ENCODE data around the gene FNBP1L. TPM values are rescaled to one million over a fixed set of nuclear protein-coding genes. Genes with fewer than 3 reads are reported as not detected.

Gene FNBP1L
- total RNA-seq, 1 experiment from 2014 or later, result 119 TPM

- no peak overlapping the region for H3K4ac ChIP-seq (ENCODE audit: low read depth, low read length)
- no peaks in the 10 kb centered on the region for H3K9me3 ChIP-seq (ENCODE audit: control insufficient read depth, low read depth, low read length)
- peaks cover 16 to 78% (median 60%) of the 10 kb centered on the region in 3 experiments for H3K36me3 Mint-ChIP-seq (ENCODE audit: insufficient read depth in 1 of 3, low read depth in 3 of 3)
- H2BK12ac ChIP-seq (ENCODE audit: insufficient read length, low read depth, low read length), result no peak overlapping the region
- no CpG with 5 or more reads among the region's 4 CpGs for WGBS (ENCODE audit: extremely low coverage, insufficient read length, low lambda C conversion rate)
- H3K14ac ChIP-seq (ENCODE audit: insufficient read depth, low read length), result no peak overlapping the region
- no peak for DNase-seq
- no peaks in the 10 kb centered on the region for H3K79me2 ChIP-seq (ENCODE audit: insufficient read depth, low read length)
- no peaks in the 10 kb centered on the region; the same call in 1 of the 2 replicates for H3K27me3 Mint-ChIP-seq (ENCODE audit: low read depth)
- no peak overlapping the region for H3K23ac ChIP-seq (ENCODE audit: insufficient read length, low read depth, low read length)
- no peak overlapping the region for H3K27ac ChIP-seq (ENCODE audit: insufficient read length, low read depth, low read length)
- no peaks in the 10 kb centered on the region for H3K9me3 Mint-ChIP-seq
- no peak overlapping the region for H4K8ac ChIP-seq (replicated peaks; ENCODE audit: insufficient read length, low read depth, low read length)
- no peak overlapping the region for H2BK5ac ChIP-seq (ENCODE audit: insufficient read length, low read length)
- peaks cover 4% of the 10 kb centered on the region; the same call in 1 of the 2 replicates for H3K4me1 ChIP-seq (ENCODE audit: insufficient read depth, low read length)
- no peak overlapping the region for H3K56ac ChIP-seq (ENCODE audit: insufficient read length, low read depth, low read length)
- H3K79me1 ChIP-seq (ENCODE audit: insufficient read depth, low read depth, low read length, poor library complexity, severe bottlenecking), result no peaks in the 10 kb centered on the region
- no peak overlapping the region for H3T11ph ChIP-seq (ENCODE audit: low read length)
- H2BK15ac ChIP-seq (ENCODE audit: low read depth, low read length), result no peak overlapping the region
- no peak overlapping the region for H3K18ac ChIP-seq (ENCODE audit: insufficient read length, low read depth, low read length)
- no peak overlapping the region for H3K27ac Mint-ChIP-seq
- no peak overlapping the region for H3K9ac ChIP-seq (ENCODE audit: extremely low read depth, insufficient read length, low read length)
- H4K91ac ChIP-seq (ENCODE audit: insufficient read length, low read depth, low read length), result no peak overlapping the region
- TF ChIP-seq CTCF (conservative IDR thresholded peaks at IDR 0.05), result no peak
- H2BK120ac ChIP-seq (ENCODE audit: low read depth, low read length, poor library complexity, severe bottlenecking), result no peak overlapping the region
- no peak overlapping the region for H2BK20ac ChIP-seq (ENCODE audit: low read depth, low read length, poor library complexity, severe bottlenecking)
- no peak overlapping the region for H2AFZ ChIP-seq (ENCODE audit: low read length)
- no peak overlapping the region for H3K4me3 Mint-ChIP-seq
- H3K27me3 ChIP-seq (ENCODE audit: insufficient read depth, low read length), result no peaks in the 10 kb centered on the region
- no peaks in the 10 kb centered on the region for H4K20me1 ChIP-seq (ENCODE audit: control insufficient read depth, insufficient read depth, insufficient read length)
- no peak overlapping the region for H2AK5ac ChIP-seq (ENCODE audit: insufficient read length, low read length)
- no peaks in the 10 kb centered on the region for H3K23me2 ChIP-seq (ENCODE audit: insufficient read length, low read depth, low read length, poor library complexity, severe bottlenecking)
- H3K4me1 Mint-ChIP-seq, result peaks cover 31 to 44% of the 10 kb centered on the region in 2 experiments
- no peak overlapping the region for H3K4me2 ChIP-seq (ENCODE audit: insufficient read depth, insufficient read length, low read length)
- H4K5ac ChIP-seq (ENCODE audit: insufficient read length, low read depth, low read length), result no peak overlapping the region
Measured at GRCh38 chr1:93549811-93550210, 101.9 kb downstream of the FNBP1L start.
